ENCODE results near the gene KRTAP5-9. TPM values are rescaled to one million over a fixed set of nuclear protein-coding genes. Genes with fewer than 3 reads are reported as not detected.
"Not testable (repeated sequence)": the region's sequence is repeated elsewhere in the genome, so short reads cannot be mapped to it uniquely, and the experiment has no call there.

The KRTAP5-9 gene
- total RNA-seq, 4 donors from 2014 or later = 1.3 to 2.0 TPM; not detected in 2

DNA sequence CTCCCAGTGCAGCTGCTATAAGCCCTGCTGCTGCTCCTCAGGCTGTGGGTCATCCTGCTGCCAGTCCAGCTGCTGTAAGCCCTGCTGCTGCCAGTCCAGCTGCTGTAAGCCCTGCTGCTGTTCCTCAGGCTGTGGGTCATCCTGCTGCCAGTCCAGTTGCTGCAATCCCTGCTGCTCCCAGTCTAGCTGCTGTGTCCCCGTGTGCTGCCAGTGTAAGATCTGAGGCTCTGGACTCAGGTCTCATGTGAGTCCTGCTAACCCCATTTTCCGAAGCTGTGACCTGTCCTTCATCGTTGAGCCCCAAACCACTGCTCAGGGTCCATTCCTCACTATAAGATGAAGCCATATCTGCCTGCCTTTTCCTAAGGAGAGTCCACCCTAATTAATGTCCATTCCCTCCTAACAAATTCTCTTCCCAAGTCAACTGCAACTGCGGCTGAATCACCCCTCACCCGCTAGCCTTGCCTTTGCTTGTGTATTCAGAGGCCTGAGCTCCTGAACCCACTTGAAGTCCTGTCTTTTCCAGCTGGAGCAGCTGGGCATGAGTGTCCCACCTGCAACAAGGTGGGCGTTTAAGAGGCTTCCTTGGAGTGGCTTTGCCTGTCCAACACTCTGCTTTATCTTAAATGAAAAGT lies 20.5 kb upstream of the KRTAP5-9 start:
- H3K4me1 ChIP-seq = no peaks in the 10 kb centered on the region
- no peak for TF ChIP-seq POLR2A (IDR thresholded peaks at IDR 0.05)
- TF ChIP-seq, protein P1, sequence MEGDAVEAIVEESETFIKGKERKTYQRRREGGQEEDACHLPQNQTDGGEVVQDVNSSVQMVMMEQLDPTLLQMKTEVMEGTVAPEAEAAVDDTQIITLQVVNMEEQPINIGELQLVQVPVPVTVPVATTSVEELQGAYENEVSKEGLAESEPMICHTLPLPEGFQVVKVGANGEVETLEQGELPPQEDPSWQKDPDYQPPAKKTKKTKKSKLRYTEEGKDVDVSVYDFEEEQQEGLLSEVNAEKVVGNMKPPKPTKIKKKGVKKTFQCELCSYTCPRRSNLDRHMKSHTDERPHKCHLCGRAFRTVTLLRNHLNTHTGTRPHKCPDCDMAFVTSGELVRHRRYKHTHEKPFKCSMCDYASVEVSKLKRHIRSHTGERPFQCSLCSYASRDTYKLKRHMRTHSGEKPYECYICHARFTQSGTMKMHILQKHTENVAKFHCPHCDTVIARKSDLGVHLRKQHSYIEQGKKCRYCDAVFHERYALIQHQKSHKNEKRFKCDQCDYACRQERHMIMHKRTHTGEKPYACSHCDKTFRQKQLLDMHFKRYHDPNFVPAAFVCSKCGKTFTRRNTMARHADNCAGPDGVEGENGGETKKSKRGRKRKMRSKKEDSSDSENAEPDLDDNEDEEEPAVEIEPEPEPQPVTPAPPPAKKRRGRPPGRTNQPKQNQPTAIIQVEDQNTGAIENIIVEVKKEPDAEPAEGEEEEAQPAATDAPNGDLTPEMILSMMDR (IDR thresholded peaks at IDR 0.05) = no peak
- peak in 1 of 3 donors; percentile 14 for DNase-seq

DNA sequence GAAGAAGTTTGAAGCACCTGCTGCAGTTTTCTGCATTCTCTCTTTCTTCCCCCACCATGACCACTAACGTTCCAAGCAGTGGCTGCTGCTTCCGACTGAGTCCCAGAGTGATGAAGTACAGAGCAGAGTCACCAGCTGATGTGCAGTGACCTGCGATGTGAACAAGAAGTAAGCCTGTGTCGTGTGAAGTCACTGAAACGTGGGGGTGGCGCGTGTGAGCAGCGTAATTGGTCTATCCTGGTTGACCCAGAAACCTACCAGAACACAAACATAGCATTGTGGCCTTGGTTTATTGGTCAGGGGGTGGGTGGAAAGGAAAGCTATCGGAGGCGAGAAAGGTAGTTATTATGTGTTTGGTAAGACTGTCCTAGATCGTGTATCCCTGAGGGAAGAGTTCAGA lies 17.6 kb upstream of the KRTAP5-9 start:
- H3K4me3 ChIP-seq = no peak overlapping the region
- no peak overlapping the region for H3K27ac ChIP-seq
- H3K27me3 ChIP-seq = no peaks in the 10 kb centered on the region
- H3K36me3 ChIP-seq = no peaks in the 10 kb centered on the region
- DNase-seq = no peak
- TF ChIP-seq POLR2A (IDR thresholded peaks at IDR 0.05) = no peak
- TF ChIP-seq, protein P1 (IDR thresholded peaks at IDR 0.05) = no peak
- no peaks in the 10 kb centered on the region for H3K9me3 ChIP-seq
- H3K4me1 ChIP-seq = no peaks in the 10 kb centered on the region

More for the DNA sequence above, 20.5 kb upstream of the KRTAP5-9 start:
- no peaks in the 10 kb centered on the region for H3K36me3 ChIP-seq
- no peaks in the 10 kb centered on the region for H3K27me3 ChIP-seq
- H3K4me3 ChIP-seq = no peak overlapping the region
- no peak overlapping the region for H3K27ac ChIP-seq
- H3K9me3 ChIP-seq = no peaks in the 10 kb centered on the region

DNA sequence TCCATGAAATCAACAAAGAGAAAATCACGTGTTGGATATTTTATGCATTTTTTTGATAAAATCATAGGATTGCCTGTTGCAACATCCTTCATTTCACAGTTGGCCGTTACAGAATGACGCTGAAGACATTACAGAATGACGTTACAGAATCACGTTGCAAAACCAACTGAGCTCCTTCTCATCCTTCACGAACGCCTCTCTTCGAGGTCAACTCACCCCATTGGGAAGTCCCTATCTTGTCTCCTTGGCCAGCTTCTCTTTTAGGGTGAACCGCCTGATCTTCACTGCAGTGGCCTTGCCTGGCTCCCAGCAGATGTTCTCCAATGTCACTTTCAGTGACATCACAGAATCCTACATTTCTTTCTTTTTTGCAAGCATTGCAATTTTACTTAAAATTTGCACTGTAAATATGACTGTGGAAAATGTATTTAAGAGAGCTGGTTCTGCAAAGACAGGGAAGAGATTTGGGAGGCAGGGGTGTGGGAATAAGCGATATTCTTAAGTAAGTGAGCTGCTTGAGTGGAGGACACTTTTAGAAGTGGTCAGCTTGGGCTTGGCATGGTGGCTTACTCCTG lies 16.1 kb upstream of the KRTAP5-9 start:
- H3K9me3 ChIP-seq = no peaks in the 10 kb centered on the region
- no peaks in the 10 kb centered on the region for H3K36me3 ChIP-seq
- H3K27me3 ChIP-seq = no peaks in the 10 kb centered on the region
- no peak for TF ChIP-seq POLR2A (IDR thresholded peaks at IDR 0.05)
- TF ChIP-seq, protein P1 (IDR thresholded peaks at IDR 0.05) = no peak
- peak in 1 of 3 donors; percentile 8 for DNase-seq
- H3K4me1 ChIP-seq = no peaks in the 10 kb centered on the region
- no peak overlapping the region for H3K4me3 ChIP-seq
- no peak overlapping the region for H3K27ac ChIP-seq

DNA sequence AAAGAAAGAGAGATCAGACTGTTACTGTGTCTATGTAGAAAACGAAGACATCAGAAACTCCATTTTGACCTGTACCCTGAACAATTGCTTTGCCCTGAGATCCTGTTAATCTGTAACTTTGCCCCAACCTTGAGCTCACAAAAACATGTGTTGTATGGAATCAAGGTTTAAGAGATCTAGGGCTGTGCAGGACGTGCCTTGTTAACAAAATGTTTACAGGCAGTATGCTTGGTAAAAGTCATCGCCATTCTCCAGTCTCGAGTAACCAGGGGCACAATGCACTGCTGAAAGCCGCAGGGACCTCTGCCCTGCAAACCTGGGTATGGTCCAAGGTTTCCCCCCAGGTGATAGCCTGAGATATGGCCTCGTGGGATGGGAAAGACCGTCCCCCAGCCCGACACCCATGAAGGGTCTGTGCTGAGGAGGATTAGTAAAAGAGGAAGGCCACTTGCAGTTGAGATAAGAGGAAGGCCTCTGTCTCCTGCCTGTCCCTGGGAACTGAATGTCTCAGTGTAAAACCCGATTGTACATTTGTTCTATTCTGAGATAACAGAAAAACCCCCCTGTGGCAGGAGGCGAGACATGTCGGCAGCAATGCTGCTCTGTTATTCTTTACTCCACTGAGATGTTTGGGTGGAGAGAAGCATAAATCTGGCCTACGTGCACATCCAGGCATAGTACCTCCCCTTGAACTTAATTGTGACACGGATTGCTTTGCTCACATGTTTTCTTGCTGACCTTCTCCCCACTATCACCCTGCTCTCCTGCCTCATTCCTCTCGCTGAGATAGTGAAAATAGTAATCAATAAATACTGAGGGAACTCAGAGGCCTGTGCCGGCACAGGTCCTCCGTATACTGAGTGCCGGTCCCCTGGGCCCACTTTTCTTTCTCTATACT lies 13.3 kb upstream of the KRTAP5-9 start:
- H3K27ac ChIP-seq, H3K9me3 ChIP-seq, H3K4me1 ChIP-seq, H3K36me3 ChIP-seq, H3K27me3 ChIP-seq, H3K4me3 ChIP-seq: not testable (repeated sequence)
- DNase-seq = peak in 1 of 3 donors; percentile 18

DNA sequence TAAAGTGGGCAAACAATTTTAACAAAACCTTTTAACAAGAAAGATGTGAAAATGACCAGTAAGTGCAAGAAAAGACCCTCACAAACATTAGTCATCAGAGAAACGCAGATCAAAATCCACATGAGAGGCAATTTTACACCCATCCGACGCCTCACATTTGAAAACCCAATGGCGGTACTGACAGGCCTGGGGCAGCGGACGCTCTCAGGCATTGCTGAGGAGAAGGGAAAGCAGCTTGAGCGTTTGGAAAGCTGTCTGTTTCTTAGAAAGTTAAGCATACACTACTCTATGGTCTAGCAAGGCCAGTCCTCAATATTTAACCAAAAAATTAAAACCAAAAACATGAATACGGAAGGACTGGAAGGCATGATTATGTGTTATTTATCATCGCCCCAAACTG lies 12.4 kb upstream of the KRTAP5-9 start:
- Histone ChIP-seq H3K4me3 (no peak overlapping the region), H3K36me3 (no peaks in the 10 kb centered on the region), H3K4me1 (no peaks in the 10 kb centered on the region), H3K27me3 (no peaks in the 10 kb centered on the region), H3K9me3 (no peaks in the 10 kb centered on the region), H3K27ac (no peak overlapping the region)
- DNase-seq = peak in 1 of 3 donors; percentile 13
- TF ChIP-seq, protein P1 (IDR thresholded peaks at IDR 0.05) = no peak
- TF ChIP-seq POLR2A (IDR thresholded peaks at IDR 0.05) = no peak

DNA sequence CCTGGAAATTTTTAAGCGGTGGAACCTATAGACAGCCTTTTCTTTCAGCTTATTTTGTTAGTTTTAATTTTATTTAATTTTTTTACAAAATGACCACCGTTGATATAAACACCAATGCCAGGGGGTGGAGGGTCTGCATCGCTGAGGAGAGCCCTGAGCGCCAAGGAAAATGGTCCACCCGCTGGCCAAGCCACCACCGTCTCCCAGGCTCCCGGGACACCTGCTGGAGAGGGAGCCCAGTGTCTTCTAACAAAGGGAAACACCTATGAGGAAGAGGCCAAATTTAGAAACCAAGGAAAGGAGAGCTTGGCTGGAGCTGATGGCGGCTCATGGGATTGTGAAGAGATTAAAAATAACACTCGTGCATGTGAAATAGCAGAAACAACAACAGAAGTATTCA lies 10.7 kb upstream of the KRTAP5-9 start:
- no peak for TF ChIP-seq POLR2A (IDR thresholded peaks at IDR 0.05)
- TF ChIP-seq, protein P1 (IDR thresholded peaks at IDR 0.05) = no peak
- no peaks in the 10 kb centered on the region for H3K36me3 ChIP-seq
- no peaks in the 10 kb centered on the region for H3K9me3 ChIP-seq
- no peaks in the 10 kb centered on the region for H3K27me3 ChIP-seq
- no peak overlapping the region for H3K4me3 ChIP-seq
- peak in 1 of 3 donors; percentile 36 for DNase-seq
- H3K27ac ChIP-seq = no peak overlapping the region
- no peaks in the 10 kb centered on the region for H3K4me1 ChIP-seq

DNA sequence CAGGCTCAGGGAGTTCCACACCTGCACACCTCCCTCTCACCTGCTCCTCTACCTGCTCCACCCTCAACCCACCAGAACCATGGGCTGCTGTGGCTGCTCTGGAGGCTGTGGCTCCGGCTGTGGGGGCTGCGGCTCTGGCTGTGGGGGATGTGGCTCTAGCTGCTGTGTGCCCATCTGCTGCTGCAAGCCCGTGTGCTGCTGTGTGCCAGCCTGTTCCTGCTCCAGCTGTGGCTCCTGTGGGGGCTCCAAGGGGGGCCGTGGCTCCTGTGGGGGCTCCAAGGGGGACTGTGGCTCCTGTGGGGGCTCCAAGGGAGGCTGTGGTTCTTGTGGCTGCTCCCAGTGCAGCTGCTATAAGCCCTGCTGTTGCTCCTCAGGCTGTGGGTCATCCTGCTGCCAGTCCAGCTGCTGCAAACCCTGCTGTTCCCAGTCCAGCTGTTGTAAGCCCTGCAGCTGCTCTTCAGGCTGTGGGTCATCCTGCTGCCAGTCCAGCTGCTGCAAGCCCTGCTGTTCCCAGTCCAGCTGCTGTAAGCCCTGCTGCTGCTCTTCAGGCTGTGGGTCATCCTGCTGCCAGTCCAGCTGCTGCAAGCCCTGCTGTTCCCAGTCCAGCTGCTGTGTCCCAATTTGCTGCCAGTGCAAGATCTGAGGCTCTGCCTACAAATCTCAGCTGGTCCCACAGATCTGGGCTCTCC lies 10.1 kb upstream of the KRTAP5-9 start, which contains the start of gene KRTAP5-8:
KRTAP5-8 (plus strand) TSS at position 49 of the 689 bp plus-strand sequence; CDS start at position 80, 31 bp downstream.
- H3K9me3 ChIP-seq, H3K4me1 ChIP-seq, H3K27me3 ChIP-seq, H3K27ac ChIP-seq, H3K4me3 ChIP-seq, H3K36me3 ChIP-seq: not testable (repeated sequence)
- DNase-seq = peak in 1 of 3 donors; percentile 13
